ENCODE results near the gene TGM6.

DNA sequence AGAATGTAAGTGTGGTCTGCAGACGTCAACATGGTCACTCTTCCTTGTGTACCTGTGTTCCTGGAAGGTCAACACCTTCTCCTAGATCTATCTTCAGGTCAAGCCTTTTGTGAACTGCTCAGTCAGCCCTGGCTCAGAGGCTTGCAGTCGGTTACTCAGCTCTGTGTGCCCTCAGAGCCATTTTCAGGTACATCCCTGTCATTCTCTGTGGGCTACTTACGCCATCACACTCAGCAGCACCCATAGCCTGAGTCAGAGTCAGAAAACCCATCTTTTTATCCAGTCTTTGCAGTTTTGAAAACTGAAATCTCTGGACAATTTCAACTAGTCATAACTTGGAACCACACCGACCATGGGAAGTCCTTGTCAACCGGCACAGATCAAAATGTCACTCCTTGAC lies 49.6 kb upstream of the TGM6 start:
- no peak for TF ChIP-seq CTCF (IDR thresholded peaks at IDR 0.05; ENCODE audit: low read depth, low read length)
- no peak for TF ChIP-seq EZH2phosphoT487 (IDR thresholded peaks at IDR 0.05; ENCODE audit: low read depth)

Data from OCI-LY3 (cell line).